Measurements from ENCODE around the gene TNFRSF1B.

The TNFRSF1B gene

GRCh38 chr1:12158357-12159092, 8.3 kb upstream of the TNFRSF1B start:
- DNase-seq = no peak

- DNase-seq = peak; percentile 18 to 46 (median 30)
Observed at GRCh38 chr1:12159816-12160215, 7.0 kb upstream of the TNFRSF1B start.

GRCh38 chr1:12161324-12161661, 5.5 kb upstream of the TNFRSF1B start:
- DNase-seq = no peak

GRCh38 chr1:12161662-12162458, 4.9 kb upstream of the TNFRSF1B start:
- no peak for DNase-seq

GRCh38 chr1:12162459-12163137, 4.2 kb upstream of the TNFRSF1B start:
- no peak for DNase-seq

- no peak for DNase-seq
Observed at GRCh38 chr1:12163210-12163609, 3.6 kb upstream of the TNFRSF1B start.

GRCh38 chr1:12164210-12164609, 2.6 kb upstream of the TNFRSF1B start:
- no peak for DNase-seq

GRCh38 chr1:12165342-12165741, 1.4 kb upstream of the TNFRSF1B start:
- DNase-seq = no peak

GRCh38 chr1:12167493-12168429, 970 bp downstream of the TNFRSF1B start:
- peak in 3 of 6 experiments; percentile 24 to 29 (median 29) for DNase-seq

GRCh38 chr1:12168451-12169160, 1.8 kb downstream of the TNFRSF1B start:
- no peak for DNase-seq

- DNase-seq = no peak
Observed at GRCh38 chr1:12169442-12170135, 2.8 kb downstream of the TNFRSF1B start.

GRCh38 chr1:12170263-12170671, 3.5 kb downstream of the TNFRSF1B start:
- DNase-seq = no peak

GRCh38 chr1:12171206-12172041, 4.6 kb downstream of the TNFRSF1B start:
- no peak for DNase-seq

GRCh38 chr1:12172042-12172851, 5.5 kb downstream of the TNFRSF1B start:
- DNase-seq = peak in 2 of 6 experiments; percentile 33 to 35

GRCh38 chr1:12173041-12173509, 6.3 kb downstream of the TNFRSF1B start:
- no peak for DNase-seq

- peak; percentile 88 to 95 (median 90) for DNase-seq
Observed at GRCh38 chr1:12173631-12174121, 6.9 kb downstream of the TNFRSF1B start.

- DNase-seq = no peak
Observed at GRCh38 chr1:12174924-12175810, 8.4 kb downstream of the TNFRSF1B start.
